GM19351 (cell line): ENCODE data around the gene PRKCZ.
"Not testable (repeated sequence)": the region's sequence is repeated elsewhere in the genome, so short reads cannot be mapped to it uniquely, and the experiment has no call there.

Experiments used
- ATAC-seq: cut with Tn5 transposase; IDR thresholded peaks from one replicate; pipeline ENCODE4 v1.9.1; 2021; ENCODE audit warnings: mild to moderate bottlenecking, moderate library complexity; ENCODE audit not compliant: unreplicated experiment

The PRKCZ gene

GRCh38 chr1:2130156-2130555 lies 79.9 kb downstream of the PRKCZ start:
- ATAC-seq = no peak

GRCh38 chr1:2130871-2131289 lies 80.7 kb downstream of the PRKCZ start:
- no peak for ATAC-seq

GRCh38 chr1:2132222-2133038 lies 82.2 kb downstream of the PRKCZ start:
- no peak for ATAC-seq

GRCh38 chr1:2133039-2133878 lies 83.0 kb downstream of the PRKCZ start:
- ATAC-seq = peak; percentile 92

- ATAC-seq = no peak
Measured at GRCh38 chr1:2133879-2134215, 83.6 kb downstream of the PRKCZ start.

GRCh38 chr1:2134266-2134620 lies 84.0 kb downstream of the PRKCZ start:
- no peak for ATAC-seq

- ATAC-seq = no peak
Measured at GRCh38 chr1:2134621-2135307, 84.6 kb downstream of the PRKCZ start.

GRCh38 chr1:2135441-2135841 lies 85.2 kb downstream of the PRKCZ start:
- no peak for ATAC-seq

GRCh38 chr1:2135941-2136340 lies 85.7 kb downstream of the PRKCZ start:
- no peak for ATAC-seq

GRCh38 chr1:2136386-2137235 lies 86.4 kb downstream of the PRKCZ start:
- no peak for ATAC-seq

- no peak for ATAC-seq
Measured at GRCh38 chr1:2137257-2138121, 87.3 kb downstream of the PRKCZ start.

- not testable (repeated sequence) for ATAC-seq
Measured at GRCh38 chr1:2139156-2139555, 88.9 kb downstream of the PRKCZ start.

GRCh38 chr1:2141025-2141424 lies 90.8 kb downstream of the PRKCZ start:
- no peak for ATAC-seq

GRCh38 chr1:2143814-2144500 lies 93.7 kb downstream of the PRKCZ start:
- ATAC-seq = no peak

- no peak for ATAC-seq
Measured at GRCh38 chr1:2144501-2145090, 94.4 kb downstream of the PRKCZ start.

- ATAC-seq = no peak
Measured at GRCh38 chr1:2145946-2146835, 96.0 kb downstream of the PRKCZ start.

- ATAC-seq = no peak
Measured at GRCh38 chr1:2146836-2147517, 96.8 kb downstream of the PRKCZ start.
